Dermis lymphatic vessel endothelial cell (primary cell): ENCODE measurements around the gene DEGS2. TPM values are rescaled to one million over a fixed set of nuclear protein-coding genes. Genes with fewer than 3 reads are reported as not detected.

Experiments
- total RNA-seq: library from RNA; depleted of rRNA; stranded (reverse); fragments of >200 nt; gene quantifications from 2 replicates; pipeline ENCODE4 v1.2.1, GENCODE V29; 2014

DEGS2 gene
- 0.11 and 0.26 TPM in 2 replicates for total RNA-seq

DNA sequence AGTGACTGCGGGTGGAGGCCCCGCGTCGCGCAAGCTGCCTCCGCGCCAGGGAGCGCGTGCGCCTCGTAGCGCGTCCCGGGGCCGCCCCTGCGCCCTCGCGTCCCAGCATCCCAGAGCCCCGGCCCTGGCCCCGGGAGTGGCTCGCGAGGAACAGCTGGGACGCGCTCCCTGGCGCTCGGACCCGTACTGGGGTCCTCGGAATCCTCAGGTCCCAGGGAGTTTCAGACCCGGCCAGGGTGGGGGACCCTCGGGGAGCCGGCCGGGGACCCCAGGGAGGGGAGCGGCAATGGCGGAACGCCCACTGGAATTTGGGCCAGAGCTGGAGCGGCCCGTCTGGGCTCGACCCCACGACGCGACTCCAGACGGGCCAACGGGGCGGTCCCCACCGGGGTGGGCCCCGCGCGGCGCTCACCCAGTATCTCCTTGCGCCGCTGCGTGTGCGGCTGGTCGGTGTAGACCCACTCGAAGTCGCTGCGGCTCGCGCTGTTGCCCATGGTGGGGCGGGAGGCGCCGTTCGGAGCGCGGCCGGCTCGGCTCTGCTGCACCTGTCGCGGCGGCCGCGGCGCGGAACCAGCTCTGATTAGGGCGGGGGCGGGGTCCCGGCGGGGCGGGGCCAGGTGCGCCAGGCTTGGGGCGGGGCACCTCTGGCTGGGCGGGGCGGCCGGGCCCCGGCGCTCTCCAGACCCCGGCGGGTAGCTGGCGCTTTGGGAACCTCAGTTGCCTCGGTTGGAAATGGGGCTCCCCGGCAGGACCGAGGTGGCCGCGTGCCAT is at the start of gene DEGS2:
Gene DEGS2, minus strand, starts transcription at position 552 of the 771 bp plus-strand sequence. Its CDS starts 58 bp downstream, at position 494.

Other genes with a start within 250 kb of the DEGS2 start
- 6.6 and 12.1 TPM in 2 replicates for gene EVL, start 94.2 kb downstream of the DEGS2 start, total RNA-seq
- gene YY1, start 79.5 kb upstream of the DEGS2 start, total RNA-seq, result 45.8 and 46.7 TPM in 2 replicates
- 46.9 and 69.2 TPM in 2 replicates for gene SLC25A29, start 146.8 kb upstream of the DEGS2 start, total RNA-seq
- gene SLC25A47, start 163.7 kb upstream of the DEGS2 start, total RNA-seq, result not detected in 2 replicates
- gene WDR25, start 216.8 kb upstream of the DEGS2 start, total RNA-seq, result 16.8 and 26.5 TPM in 2 replicates